Astrocyte (in vitro differentiated cells and primary cell): ENCODE data around the gene TFEB. TPM values are rescaled to one million over a fixed set of nuclear protein-coding genes. Genes with fewer than 3 reads are reported as not detected.

Source experiments
- DNase-seq: peaks from one replicate; pipeline ENCODE4 v3.0.0-alpha.2; 2010; ENCODE audit warnings: low read depth
- FAIRE-seq: peaks from 2 replicates; lab custom pipeline; 2011; peaks lifted over from hg19 to GRCh38; lab: Jason Lieb, UNC
- H2AFZ ChIP-seq: 2 replicates; pipeline ENCODE4 v1.6.0; 2012; ENCODE audit warnings: low read depth, low read length, inconsistent platforms
- H3K27ac ChIP-seq: 2 replicates; pipeline ENCODE4 v1.5.1; 2011; ENCODE audit warnings: low read depth, low read length, inconsistent platforms
- H3K27me3 ChIP-seq: 2 replicates; pipeline ENCODE4 v1.6.0; 2011; ENCODE audit warnings: low read length, inconsistent platforms; ENCODE audit not compliant: insufficient read depth
- H3K36me3 ChIP-seq: 2 replicates; pipeline ENCODE4 v1.5.1; 2011; ENCODE audit warnings: low read length, inconsistent platforms; ENCODE audit not compliant: insufficient read depth
- H3K4me1 ChIP-seq: 2 replicates; pipeline ENCODE4 v1.5.1; 2011; ENCODE audit warnings: low read length, inconsistent platforms; ENCODE audit not compliant: insufficient read depth
- H3K4me2 ChIP-seq: 2 replicates; pipeline ENCODE4 v1.6.0; 2012; ENCODE audit warnings: low read length, inconsistent platforms
- H3K4me3 ChIP-seq: 2 replicates; pipeline ENCODE4 v1.5.1; 2011; ENCODE audit warnings: low read depth, mild to moderate bottlenecking, low read length, inconsistent platforms; ENCODE audit not compliant: insufficient read depth
- H3K79me2 ChIP-seq: 2 replicates; pipeline ENCODE4 v1.6.0; 2012; ENCODE audit warnings: mild to moderate bottlenecking, low read length, inconsistent platforms; ENCODE audit not compliant: insufficient read depth
- H3K9ac ChIP-seq: 2 replicates; pipeline ENCODE4 v1.6.0; 2012; ENCODE audit warnings: mild to moderate bottlenecking, low read length, inconsistent platforms
- H3K9me3 ChIP-seq: 2 replicates; pipeline ENCODE4 v1.5.1; 2012; ENCODE audit warnings: low read depth, mild to moderate bottlenecking, low read length, inconsistent platforms; ENCODE audit not compliant: insufficient read depth
- H4K20me1 ChIP-seq: 2 replicates; pipeline ENCODE4 v1.6.0; 2012; ENCODE audit warnings: low read length, inconsistent platforms; ENCODE audit not compliant: insufficient read depth
- H3K27ac Mint-ChIP-seq: one replicate; pipeline ENCODE4 v1.8.0; 2021; ENCODE audit warnings: mild to moderate bottlenecking, mixed read lengths; ENCODE audit not compliant: unreplicated experiment
- H3K27me3 Mint-ChIP-seq: one replicate; pipeline ENCODE4 v1.8.0; 2021; ENCODE audit warnings: low read depth, mixed read lengths; ENCODE audit not compliant: unreplicated experiment
- H3K36me3 Mint-ChIP-seq: one replicate; pipeline ENCODE4 v1.8.0; 2021; ENCODE audit warnings: low read depth, mixed read lengths; ENCODE audit not compliant: unreplicated experiment
- H3K4me1 Mint-ChIP-seq: one replicate; pipeline ENCODE4 v1.8.0; 2021; ENCODE audit warnings: low read depth, mixed read lengths; ENCODE audit not compliant: unreplicated experiment
- H3K4me3 Mint-ChIP-seq: one replicate; pipeline ENCODE4 v1.8.0; 2021; ENCODE audit warnings: mild to moderate bottlenecking, moderate library complexity, mixed read lengths; ENCODE audit not compliant: unreplicated experiment
- H3K9me3 Mint-ChIP-seq: one replicate; pipeline ENCODE4 v1.8.0; 2021; ENCODE audit warnings: mild to moderate bottlenecking, mixed read lengths; ENCODE audit not compliant: unreplicated experiment
- EZH2 ChIP-seq: IDR thresholded peaks from 2 replicates; pipeline ENCODE4 v1.6.1; 2012; ENCODE audit warnings: mild to moderate bottlenecking, low read length, inconsistent platforms; ENCODE audit not compliant: insufficient read depth
- total RNA-seq: library from RNA; stranded (reverse); gene quantifications from 2 replicates; pipeline ENCODE4 v1.2.1, GENCODE V29; 2021
- TF ChIP-seq, protein P1 (sequence below): IDR thresholded peaks from 2 replicates; pipeline ENCODE4 v1.5.1; 2011; ENCODE audit warnings: low read depth, mild to moderate bottlenecking, inconsistent platforms, low read length, moderate library complexity; ENCODE audit not compliant: insufficient read depth

The TFEB gene
- total RNA-seq, 1 donor from 2014 or later: 4.7 TPM

- Histone ChIP-seq H3K9ac (no peak overlapping the region), H3K4me2 (no peak overlapping the region), H2AFZ (no peak overlapping the region), H3K4me3 (no peak overlapping the region), H3K27ac (no peak overlapping the region), H3K79me2 (no peaks in the 10 kb centered on the region), H3K4me1 (peaks cover 15% of the 10 kb centered on the region), H4K20me1 (peaks cover 43% of the 10 kb centered on the region), H3K27me3 (no peaks in the 10 kb centered on the region), H3K36me3 (peaks cover 13% of the 10 kb centered on the region), H3K9me3 (no peaks in the 10 kb centered on the region)
- H3K27me3 Mint-ChIP-seq: no peaks in the 10 kb centered on the region
- FAIRE-seq (no peak), DNase-seq (no peak)
- no peaks in the 10 kb centered on the region for H3K9me3 Mint-ChIP-seq
- peaks cover 19% of the 10 kb centered on the region for H3K36me3 Mint-ChIP-seq
- H3K4me1 Mint-ChIP-seq: peaks cover 26% of the 10 kb centered on the region
- no peak overlapping the region for H3K27ac Mint-ChIP-seq
- H3K4me3 Mint-ChIP-seq: no peak overlapping the region
- TF ChIP-seq, protein P1, sequence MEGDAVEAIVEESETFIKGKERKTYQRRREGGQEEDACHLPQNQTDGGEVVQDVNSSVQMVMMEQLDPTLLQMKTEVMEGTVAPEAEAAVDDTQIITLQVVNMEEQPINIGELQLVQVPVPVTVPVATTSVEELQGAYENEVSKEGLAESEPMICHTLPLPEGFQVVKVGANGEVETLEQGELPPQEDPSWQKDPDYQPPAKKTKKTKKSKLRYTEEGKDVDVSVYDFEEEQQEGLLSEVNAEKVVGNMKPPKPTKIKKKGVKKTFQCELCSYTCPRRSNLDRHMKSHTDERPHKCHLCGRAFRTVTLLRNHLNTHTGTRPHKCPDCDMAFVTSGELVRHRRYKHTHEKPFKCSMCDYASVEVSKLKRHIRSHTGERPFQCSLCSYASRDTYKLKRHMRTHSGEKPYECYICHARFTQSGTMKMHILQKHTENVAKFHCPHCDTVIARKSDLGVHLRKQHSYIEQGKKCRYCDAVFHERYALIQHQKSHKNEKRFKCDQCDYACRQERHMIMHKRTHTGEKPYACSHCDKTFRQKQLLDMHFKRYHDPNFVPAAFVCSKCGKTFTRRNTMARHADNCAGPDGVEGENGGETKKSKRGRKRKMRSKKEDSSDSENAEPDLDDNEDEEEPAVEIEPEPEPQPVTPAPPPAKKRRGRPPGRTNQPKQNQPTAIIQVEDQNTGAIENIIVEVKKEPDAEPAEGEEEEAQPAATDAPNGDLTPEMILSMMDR: no peak
- TF ChIP-seq EZH2: no peak
Observed at GRCh38 chr6:41651246-41651961, 84.0 kb downstream of the TFEB start.

DNA sequence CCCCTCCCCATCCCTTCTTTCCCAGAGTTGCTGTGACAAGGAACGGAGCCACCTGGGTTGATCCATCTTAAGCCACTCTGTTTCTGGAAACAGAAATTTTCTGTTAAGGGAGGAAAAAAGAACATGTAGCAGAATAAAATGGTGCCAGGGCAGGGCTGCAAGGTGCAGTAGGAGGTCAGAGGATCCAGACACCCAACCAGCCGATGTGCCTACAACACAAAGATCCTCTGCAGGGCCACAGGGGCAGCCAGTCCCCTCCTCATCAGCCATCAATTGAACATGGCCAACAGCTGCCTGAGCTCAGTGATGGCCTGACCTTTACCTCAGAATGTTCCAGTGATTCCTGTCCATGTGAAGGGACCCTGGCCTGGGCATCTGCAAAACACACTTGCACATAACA lies 85.3 kb downstream of the TFEB start:
- no peaks in the 10 kb centered on the region for H3K9me3 ChIP-seq
- peaks cover 55% of the 10 kb centered on the region for H4K20me1 ChIP-seq
- TF ChIP-seq, protein P1: no peak
- no peak for TF ChIP-seq EZH2
- H3K79me2 ChIP-seq: no peaks in the 10 kb centered on the region
- Mint-ChIP-seq H3K4me1 (peaks cover 29% of the 10 kb centered on the region), H3K9me3 (no peaks in the 10 kb centered on the region), H3K27me3 (no peaks in the 10 kb centered on the region), H3K4me3 (no peak overlapping the region), H3K27ac (no peak overlapping the region), H3K36me3 (peaks cover 24% of the 10 kb centered on the region)
- H3K36me3 ChIP-seq: peaks cover 16% of the 10 kb centered on the region
- no peaks in the 10 kb centered on the region for H3K27me3 ChIP-seq
- no peak overlapping the region for H3K4me2 ChIP-seq
- H3K27ac ChIP-seq: no peak overlapping the region
- no peak overlapping the region for H3K9ac ChIP-seq
- no peak overlapping the region for H2AFZ ChIP-seq
- no peak for FAIRE-seq
- peaks cover 4% of the 10 kb centered on the region for H3K4me1 ChIP-seq
- no peak for DNase-seq
- no peak overlapping the region for H3K4me3 ChIP-seq

DNA sequence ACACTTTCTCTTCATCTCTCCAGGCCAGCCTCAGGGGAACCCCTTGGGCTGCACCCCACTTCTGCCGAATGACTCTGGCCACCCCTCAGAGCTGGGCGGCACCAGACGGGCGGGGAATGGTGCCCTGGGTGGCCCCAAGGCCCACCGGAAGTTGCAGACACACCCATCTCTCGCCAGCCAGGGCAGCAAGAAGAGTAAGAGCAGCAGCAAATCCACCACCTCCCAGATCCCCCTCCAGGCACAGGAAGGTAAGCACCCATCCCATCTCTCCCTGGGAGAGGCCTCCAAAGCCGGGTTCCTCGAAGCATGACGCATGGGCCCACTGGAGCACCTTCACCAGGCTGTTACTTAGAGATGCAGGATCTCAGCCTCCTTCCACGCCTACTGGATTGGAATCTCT lies 85.8 kb downstream of the TFEB start:
- TF ChIP-seq, protein P1: no peak
- no peak for TF ChIP-seq EZH2
- Histone ChIP-seq H3K9ac (no peak overlapping the region), H4K20me1 (peaks cover 61% of the 10 kb centered on the region), H3K36me3 (peaks cover 16% of the 10 kb centered on the region), H3K27ac (no peak overlapping the region), H3K4me1 (peaks cover 4% of the 10 kb centered on the region), H3K9me3 (no peaks in the 10 kb centered on the region), H3K79me2 (no peaks in the 10 kb centered on the region), H2AFZ (no peak overlapping the region), H3K4me2 (no peak overlapping the region), H3K27me3 (no peaks in the 10 kb centered on the region), H3K4me3 (no peak overlapping the region)
- H3K4me3 Mint-ChIP-seq: no peak overlapping the region
- H3K27me3 Mint-ChIP-seq: no peaks in the 10 kb centered on the region
- FAIRE-seq (no peak), DNase-seq (no peak)
- H3K36me3 Mint-ChIP-seq: peaks cover 23% of the 10 kb centered on the region
- H3K27ac Mint-ChIP-seq: no peak overlapping the region
- no peaks in the 10 kb centered on the region for H3K9me3 Mint-ChIP-seq
- peaks cover 29% of the 10 kb centered on the region for H3K4me1 Mint-ChIP-seq
